GM19438 (cell line): Measurements from ENCODE around the gene NPY2R.

ENCODE experiments used
- ATAC-seq: cut with Tn5 transposase; IDR thresholded peaks from one replicate; pipeline ENCODE4 v1.9.1; 2021; ENCODE audit warnings: low read depth; ENCODE audit not compliant: unreplicated experiment

The NPY2R gene

GRCh38 chr4:155248002-155248896 lies 39.8 kb downstream of the NPY2R start:
- no peak for ATAC-seq

DNA sequence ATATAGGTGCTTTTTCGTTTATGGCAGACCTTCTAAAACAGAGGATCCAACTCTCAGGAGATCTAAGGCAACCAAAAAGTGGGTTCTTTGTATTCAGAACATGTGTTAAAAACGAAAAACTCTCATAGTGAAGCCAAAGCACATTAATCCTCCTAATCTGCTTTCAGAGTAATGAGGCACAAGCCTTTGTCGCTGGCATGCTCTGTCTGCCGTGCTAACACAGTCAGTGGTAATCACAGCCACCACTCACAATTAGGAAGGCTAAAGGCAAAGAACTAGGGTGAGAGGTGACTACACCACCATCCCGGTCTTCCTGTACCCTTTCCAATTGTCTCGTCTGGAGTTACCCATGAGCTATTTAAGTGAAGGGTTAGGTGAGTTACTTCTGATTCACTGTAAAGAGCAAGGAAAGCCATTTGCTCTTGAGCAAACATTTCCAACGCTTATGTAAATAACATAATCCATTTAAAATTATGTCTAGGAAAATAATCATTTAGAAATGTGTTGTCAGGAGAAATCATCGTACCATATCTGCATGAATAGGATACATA lies 40.7 kb downstream of the NPY2R start:
- no peak for ATAC-seq

GRCh38 chr4:155252327-155252726 lies 43.9 kb downstream of the NPY2R start:
- no peak for ATAC-seq

DNA sequence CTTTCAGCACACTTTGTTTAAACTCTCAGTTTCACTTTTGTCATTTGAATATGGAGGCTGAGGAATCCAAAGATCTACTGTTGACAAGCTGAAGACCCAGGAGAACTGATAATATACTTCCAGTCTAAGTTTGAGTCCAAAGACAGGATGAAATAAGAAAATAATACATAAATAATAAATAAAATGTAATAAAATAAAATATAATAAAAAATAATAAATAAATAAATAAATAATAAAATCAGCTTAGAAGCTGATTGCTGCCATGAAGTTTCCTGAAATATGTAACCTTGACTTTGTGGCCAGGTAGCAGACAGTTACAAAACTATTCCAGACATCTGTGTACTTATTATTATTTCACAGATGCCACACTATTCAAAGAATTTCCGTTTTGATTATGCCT lies 55.0 kb downstream of the NPY2R start:
- no peak for ATAC-seq

DNA sequence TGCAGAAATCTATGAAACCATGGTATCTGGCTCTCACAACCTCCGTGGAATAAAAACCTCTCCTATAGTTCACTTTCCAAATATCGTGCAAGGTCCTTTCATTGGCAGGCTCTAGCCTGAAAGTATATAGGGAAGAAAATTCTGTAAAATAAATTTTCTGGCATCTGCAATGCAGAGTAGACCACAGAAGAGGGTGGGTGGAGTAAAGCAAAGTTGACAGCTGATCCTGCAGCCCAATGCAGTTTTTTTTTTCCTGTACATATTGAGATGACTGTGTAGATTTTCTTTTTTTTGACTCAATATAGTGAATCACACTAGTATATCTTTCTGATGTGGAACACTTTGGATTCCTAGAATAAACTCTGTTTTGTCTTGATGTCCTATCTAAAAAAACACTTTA lies 56.7 kb downstream of the NPY2R start:
- ATAC-seq = no peak
